ENCODE data around the gene COPG2.

COPG2 gene

GRCh38 chr7:130488392-130489139, 180.0 kb downstream of the COPG2 start:
- H3K27ac ChIP-seq: no peak overlapping the region
- no peak overlapping the region for H3K4me3 ChIP-seq
- intact Hi-C loops (cut with DNase I; ENCODE audit: low total_unique reads): loop anchor here (5.0 kb wide), 1 partner anchor 211 kb away; no protein-coding TSS in a partner anchor

GRCh38 chr7:130486954-130487436, 181.6 kb downstream of the COPG2 start:
- Histone ChIP-seq H3K27ac (no peak overlapping the region), H3K9me3 (no peaks in the 10 kb centered on the region), H3K4me3 (peak overlapping the region; percentile 44 to 54), H3K4me1 (peaks cover 0 to 39% (median 16%) of the 10 kb centered on the region in 4 donors), H3K27me3 (peaks cover 0 to 6% of the 10 kb centered on the region in 2 donors), H3K36me3 (no peaks in the 10 kb centered on the region)
- intact Hi-C loops (cut with DNase I; ENCODE audit: low total_unique reads): loop anchor here (5.0 kb wide), 1 partner anchor 210 kb away; no protein-coding TSS in a partner anchor
- no peak for DNase-seq
- no peak for TF ChIP-seq CTCF (IDR thresholded peaks at IDR 0.05)

More at GRCh38 chr7:130488392-130489139, 180.0 kb downstream of the COPG2 start:
- no peaks in the 10 kb centered on the region for H3K9me3 ChIP-seq
- H3K4me1 ChIP-seq: peaks cover 0 to 37% (median 17%) of the 10 kb centered on the region in 4 donors
- DNase-seq: no peak
- H3K27me3 ChIP-seq: peaks cover 0 to 6% of the 10 kb centered on the region in 2 donors
- no peak for TF ChIP-seq CTCF (IDR thresholded peaks at IDR 0.05)
- no peaks in the 10 kb centered on the region for H3K36me3 ChIP-seq

GRCh38 chr7:130486114-130486953, 182.2 kb downstream of the COPG2 start:
- Histone ChIP-seq H3K27me3 (peaks cover 0 to 6% of the 10 kb centered on the region in 2 donors), H3K27ac (no peak overlapping the region), H3K4me1 (peaks cover 0 to 38% (median 17%) of the 10 kb centered on the region in 4 donors), H3K9me3 (no peaks in the 10 kb centered on the region), H3K4me3 (peak overlapping the region; percentile 44 to 54), H3K36me3 (no peaks in the 10 kb centered on the region)
- intact Hi-C loops (cut with DNase I; ENCODE audit: low total_unique reads): loop anchor here (5.0 kb wide), 1 partner anchor 209 kb away; no protein-coding TSS in a partner anchor
- DNase-seq: no peak
- peak; percentile 24 to 53 for TF ChIP-seq CTCF (IDR thresholded peaks at IDR 0.05)

- H3K36me3 ChIP-seq: no peaks in the 10 kb centered on the region
- H3K9me3 ChIP-seq: no peaks in the 10 kb centered on the region
- TF ChIP-seq CTCF (IDR thresholded peaks at IDR 0.05): no peak
- H3K27ac ChIP-seq: no peak overlapping the region
- peak overlapping the region; percentile 44 to 54 for H3K4me3 ChIP-seq
- intact Hi-C loops (cut with DNase I; ENCODE audit: low total_unique reads): loop anchor here (5.0 kb wide), 1 partner anchor 208 kb away; no protein-coding TSS in a partner anchor
- H3K27me3 ChIP-seq: peaks cover 0 to 6% of the 10 kb centered on the region in 2 donors
- no peak for DNase-seq
- H3K4me1 ChIP-seq: peaks cover 0 to 36% (median 17%) of the 10 kb centered on the region in 4 donors
Measured at GRCh38 chr7:130485734-130486113, 182.8 kb downstream of the COPG2 start.

GRCh38 chr7:130483031-130483430, 185.5 kb downstream of the COPG2 start:
- Histone ChIP-seq H3K4me3 (no peak overlapping the region), H3K4me1 (peaks cover 0 to 19% (median 10%) of the 10 kb centered on the region in 4 donors), H3K36me3 (no peaks in the 10 kb centered on the region), H3K9me3 (peaks cover 0 to 4% (median 0%) of the 10 kb centered on the region in 3 donors), H3K27me3 (peaks cover 0 to 6% of the 10 kb centered on the region in 2 donors), H3K27ac (no peak overlapping the region)
- no peak for TF ChIP-seq CTCF (IDR thresholded peaks at IDR 0.05)
- no peak for DNase-seq
- intact Hi-C loops (cut with DNase I; ENCODE audit: low total_unique reads): no loop called here

Data from tibial artery (tissue), 4 donors.